Inflammatory macrophage (primary cell): ENCODE measurements around the gene TMEM200B.
A peak's percentile ranks its signal among the peaks of the same experiment; 100 is the strongest.
"Not testable (repeated sequence)": the region's sequence is repeated elsewhere in the genome, so short reads cannot be mapped to it uniquely, and the experiment has no call there.

Experiments
- DNase-seq, 2 donors: peaks; one replicate each; pipeline ENCODE4 v3.0.0-alpha.2; 2020 to 2022

The TMEM200B gene

DNA sequence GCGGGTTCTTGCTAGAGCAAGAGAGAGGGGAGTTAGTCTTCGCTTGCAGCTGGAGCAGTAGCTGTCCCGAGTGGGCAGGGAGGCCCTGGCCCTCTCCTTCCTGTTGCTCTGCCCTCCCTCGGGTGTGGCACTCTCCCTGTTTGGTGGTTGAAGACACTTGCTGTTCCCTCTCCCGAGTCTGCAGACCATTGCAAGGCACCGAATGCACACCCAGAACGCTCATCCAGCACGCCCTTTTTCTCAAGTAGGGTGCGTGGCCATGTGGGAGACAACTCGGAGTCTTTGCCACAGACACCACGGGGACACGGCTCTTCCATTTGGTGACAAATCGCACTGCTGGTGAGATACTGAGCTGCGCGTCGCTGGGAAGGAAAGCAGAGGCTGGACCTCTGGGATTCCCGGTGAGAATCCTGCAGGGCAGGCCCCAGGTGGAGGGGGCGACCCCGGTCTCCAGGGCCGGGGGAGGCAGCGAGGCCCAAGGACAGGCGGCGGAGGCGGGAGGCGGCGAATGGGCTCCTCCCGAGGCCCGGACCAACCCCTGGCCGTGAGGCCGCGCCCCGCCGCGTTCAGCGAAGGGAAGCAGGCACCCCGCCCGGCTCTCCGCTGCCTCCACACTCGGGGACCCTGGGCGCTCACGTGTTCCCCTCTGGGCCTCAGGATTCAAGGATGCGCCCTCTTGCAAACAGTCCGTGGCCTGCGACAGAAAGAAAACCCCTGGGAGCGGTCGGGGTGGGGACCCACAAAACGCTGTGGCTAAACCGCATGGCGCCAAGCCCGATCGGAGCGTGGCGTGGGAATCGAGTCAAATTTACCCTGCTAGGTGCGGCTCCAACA lies 10.4 kb upstream of the TMEM200B start:
- no peak for DNase-seq

DNA sequence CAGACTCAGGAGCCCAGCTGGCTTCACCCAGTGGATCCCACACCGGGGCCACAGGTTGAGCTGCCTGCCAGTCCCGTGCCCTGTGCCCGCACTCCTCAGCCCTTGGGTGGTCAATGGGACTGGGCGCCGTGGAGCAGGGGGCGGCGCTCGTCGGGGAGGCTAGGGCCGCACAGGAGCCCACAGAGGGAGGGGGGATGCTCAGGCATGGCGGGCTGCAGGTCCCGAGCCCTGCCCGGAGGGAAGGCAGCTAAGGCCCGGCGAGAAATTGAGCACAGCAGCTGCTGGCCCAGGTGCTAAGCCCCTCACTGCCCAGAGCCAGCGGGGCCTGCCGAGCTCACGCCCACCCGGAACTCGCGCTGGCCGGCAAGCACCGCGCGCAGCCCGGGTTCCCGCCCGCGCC lies 7.4 kb upstream of the TMEM200B start:
- DNase-seq, result not testable (repeated sequence)

DNA sequence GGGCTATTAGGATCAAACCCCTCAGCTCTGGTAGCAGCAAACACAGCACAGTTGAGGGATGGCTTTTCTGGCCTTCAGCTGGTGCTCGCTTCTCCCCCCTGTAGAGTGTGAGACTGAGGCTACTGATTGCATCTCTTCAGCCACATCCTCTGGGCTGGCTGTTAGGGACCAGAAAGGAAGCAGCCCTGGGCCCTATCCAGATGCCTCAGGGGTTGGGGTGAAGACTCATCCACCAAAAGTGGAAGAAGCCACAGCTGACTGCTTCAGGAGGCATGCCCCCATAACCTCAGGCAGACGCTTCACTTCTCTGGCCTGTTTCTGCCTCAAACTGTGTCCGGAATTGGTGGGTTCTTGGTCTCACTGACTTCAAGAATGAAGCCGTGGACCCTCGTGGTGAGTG lies 6.2 kb upstream of the TMEM200B start:
- no peak for DNase-seq

DNA sequence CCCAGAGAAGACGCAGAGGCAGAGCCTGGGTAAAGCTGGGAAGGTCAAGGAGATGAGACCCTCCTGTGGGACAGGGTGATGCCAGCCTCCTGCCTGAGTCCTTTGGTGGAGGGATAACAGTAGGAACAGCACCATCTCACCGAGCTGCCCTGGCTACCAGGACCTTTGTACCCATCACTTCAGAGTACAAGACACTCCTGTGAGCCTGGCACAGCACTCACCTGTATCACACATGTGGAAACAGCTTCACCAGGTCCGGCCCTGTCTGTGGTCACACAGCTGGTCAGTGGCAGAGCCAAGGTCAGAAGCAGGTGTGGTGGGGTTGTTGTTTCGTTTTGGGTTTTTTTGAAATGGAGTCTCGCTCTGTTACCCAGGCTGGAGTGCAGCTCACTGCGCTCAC lies 5.0 kb upstream of the TMEM200B start:
- no peak for DNase-seq

DNA sequence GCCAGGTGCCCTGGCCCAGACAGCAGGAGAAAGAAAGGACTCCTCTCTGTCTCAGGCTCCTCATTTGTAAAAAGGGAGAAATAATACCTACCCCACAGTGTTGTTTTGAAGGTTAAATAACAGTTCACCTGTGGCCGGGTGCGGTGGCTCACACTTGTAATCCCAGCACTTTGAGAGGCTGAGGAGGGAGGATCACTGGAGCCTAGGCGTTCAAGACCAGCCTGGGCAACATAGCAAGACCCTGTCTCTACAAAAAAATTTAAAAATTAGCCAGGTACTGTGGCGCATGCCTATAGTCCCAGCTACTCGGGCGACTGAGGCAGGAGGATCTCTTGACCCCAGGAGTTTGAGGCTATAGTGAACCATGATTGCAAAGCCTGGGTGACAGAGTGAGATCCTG lies 2.5 kb upstream of the TMEM200B start:
- no peak for DNase-seq

DNA sequence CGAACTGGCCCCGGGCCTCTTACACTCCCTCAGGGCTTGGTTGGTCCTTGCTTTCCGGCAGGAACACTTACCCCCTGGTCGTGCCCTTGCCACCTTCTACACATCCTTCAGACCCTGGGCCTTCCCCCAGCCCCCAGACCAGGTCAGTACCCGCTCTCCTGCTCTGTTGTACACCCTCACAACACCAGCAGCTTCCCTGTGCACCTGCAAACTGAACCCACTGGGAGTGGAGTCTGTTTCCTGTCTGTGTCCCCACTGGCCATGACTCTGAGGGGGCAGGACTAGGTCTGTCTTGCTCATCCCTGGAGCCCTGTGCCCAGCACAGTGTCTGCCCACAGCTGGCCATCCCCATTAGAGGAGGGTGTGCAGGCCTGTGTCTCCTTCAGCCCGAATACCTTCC lies 2.1 kb upstream of the TMEM200B start:
- DNase-seq, result no peak

DNA sequence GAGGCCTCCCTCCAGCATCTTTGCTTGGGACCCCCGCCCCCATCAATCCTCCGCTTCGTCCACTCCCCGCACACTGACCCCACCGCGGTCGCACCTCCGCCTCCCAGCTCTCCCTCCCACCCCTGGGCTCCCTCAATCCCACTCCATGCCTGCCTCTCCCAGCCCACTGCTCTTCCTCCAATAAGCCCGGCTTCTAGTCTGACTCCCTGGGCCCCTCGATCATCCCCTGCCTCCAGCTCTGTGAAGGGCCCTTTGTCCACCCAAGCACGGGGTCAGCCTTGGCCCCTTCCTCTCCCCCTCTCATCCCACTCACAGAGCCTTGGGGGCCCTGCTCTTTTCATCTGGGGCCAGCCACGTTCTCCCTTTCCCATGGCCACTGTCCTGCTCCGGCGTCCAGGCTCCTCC lies 1.5 kb upstream of the TMEM200B start:
- DNase-seq, result no peak

DNA sequence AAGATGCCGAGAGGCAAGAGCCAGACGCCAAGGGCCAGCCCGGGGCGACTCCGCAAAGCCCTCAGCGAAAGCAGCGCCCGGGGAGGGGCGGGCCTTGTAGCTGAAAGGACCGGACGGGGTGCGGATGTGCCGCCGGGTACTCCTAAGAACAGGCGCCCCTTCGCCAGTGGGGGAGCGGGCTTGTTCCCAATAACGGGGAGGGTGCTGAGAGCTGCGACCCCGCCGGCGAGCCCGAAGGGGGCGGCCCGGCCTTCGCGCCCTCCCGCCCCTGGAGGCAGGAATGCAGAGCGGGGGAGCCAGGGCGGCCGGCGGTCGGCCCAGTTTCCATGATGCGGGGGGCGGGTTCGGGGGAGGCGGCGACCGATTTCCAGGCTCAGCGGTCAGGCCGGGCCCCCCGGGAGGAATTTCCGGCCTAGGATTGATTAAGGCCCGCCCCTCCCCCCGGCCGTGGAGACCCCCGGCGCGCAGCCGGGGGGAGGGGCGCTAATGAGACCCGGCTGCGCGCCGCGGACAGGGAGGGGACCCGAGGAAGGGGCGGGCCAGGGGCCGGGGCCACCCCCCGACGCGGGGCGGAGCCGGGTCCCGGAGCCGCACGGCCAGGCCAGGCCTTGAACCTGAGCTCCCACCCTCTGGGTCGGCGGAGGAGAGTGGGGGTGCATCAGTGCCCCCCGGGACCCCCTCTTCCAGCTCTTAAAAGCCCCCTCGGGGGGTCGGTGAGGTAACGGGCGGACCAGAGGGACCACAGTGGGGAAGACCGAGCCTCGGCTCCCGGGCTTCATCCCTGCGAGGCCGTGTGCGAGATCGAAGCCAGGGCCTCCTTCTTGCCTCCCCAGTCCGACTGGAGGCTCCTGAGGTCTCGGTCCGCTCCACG lies 898 bp upstream of the TMEM200B start:
- peak; percentile 24 to 31 for DNase-seq

DNA sequence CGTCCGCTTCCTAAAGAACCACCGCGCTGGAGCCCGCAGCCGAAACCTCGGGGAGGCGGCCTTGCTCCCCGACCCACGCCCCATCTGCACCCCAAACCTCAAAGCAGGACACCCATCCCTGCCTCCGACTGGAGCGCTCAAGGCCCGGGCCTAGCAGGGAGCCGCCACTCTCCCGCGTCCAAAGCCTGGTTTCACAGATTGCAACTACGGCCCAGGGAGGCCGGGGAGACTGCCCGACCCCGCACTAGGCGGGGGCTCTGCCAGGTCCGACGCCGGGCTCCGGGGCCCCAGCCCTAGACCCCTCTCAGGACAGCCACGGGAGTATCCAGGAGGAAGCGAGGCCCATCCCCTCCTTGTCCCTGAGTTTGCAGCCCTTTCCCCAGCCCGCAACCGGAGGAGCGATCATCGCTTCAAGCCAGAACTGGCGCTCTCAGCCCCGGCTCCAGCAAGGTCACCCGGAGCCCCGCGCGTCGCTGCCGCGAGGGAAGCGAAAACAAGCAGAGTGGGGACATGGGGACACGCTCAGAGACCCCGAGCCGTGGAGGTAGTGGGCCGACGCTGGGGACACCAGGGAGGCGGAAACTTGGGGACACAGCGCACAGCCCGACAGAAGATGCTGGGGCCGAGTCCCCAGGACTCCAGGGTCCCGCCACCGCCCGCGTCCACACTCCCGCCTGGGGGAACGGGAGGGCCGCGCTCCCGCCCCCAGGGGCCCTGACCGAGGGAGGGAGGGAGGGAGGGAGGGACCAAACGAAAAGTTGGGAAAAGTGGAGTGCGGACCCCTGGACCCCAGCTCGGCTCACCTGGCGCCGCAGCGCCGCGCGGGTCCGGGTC lies 433 bp downstream of the TMEM200B start:
- no peak for DNase-seq

DNA sequence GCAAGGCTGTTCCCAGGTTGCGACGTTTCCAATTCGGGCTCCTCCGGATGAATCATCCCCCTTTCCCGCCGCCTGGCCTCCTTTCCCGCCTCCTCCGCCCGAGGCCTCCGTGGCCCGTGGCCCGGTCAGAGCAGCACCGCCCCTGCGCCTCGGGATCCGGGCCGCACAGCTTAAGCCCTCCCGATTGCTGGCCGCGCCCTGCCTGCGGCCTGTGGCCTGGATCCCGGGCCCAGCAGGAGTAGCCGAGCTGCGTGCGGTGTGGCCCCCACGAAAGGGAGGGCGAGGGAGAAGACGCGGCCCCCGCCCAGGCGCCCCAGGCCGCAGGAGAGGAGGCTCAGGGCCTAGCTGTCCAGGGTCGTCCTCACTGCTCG lies 1.0 kb downstream of the TMEM200B start:
- no peak for DNase-seq

DNA sequence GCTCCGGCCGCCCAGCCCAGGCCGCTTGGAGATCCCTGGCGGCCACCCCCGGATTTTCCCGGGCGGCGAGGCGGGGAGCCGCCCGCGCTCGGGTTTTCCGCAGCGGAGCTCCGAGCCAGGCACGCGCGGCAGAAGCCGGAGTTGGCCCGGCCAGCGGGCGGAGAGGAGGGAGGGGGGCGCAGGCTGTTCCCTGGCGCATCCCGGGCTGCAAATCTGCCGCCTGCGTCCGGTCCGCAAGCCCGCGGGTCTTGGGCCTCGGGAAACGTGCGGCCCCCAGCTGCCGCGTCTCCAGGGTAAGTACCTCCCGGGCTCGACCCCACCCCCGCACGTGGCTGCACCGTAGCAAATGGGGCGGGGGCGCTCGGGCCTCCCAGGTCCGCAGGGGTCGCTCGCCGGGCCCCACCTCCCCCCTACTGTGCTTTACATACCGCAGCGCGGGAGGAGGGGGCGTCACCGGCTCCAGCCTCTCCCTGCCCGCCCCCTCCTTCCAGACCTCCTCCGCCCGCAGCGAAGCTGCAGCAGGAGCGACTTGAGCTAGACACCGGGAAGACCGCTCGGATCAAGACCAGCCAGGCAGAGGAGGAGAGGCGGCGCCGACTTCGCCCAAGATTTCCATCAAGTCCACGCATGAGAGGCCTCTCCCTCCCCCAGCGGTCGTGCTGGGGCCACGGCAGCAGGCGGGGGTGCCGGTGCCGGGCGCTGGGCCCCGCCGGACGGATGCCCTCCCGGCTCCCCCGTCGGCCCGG lies 1.6 kb downstream of the TMEM200B start:
- no peak for DNase-seq

DNA sequence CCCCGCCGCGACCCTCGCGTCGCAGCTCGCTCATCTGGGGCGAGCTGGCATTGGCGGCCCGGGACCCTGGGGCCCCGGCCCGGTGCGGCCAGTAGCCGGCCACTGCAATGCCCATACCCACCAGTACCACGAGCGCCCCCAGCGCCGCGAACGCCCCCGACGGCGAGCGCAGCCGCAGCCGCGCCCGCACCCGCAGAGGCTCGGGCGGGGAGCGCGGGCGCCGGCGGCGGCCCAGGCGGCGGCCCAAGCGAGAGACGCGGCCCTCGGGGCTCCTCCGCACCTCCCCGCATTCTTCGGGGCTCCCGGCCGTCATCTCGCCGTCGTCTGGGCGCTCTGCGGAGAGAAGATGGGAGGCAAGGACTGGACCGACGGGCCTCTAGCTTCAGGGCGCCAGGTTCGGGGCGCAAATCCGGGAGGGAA lies 2.2 kb downstream of the TMEM200B start:
- no peak for DNase-seq

DNA sequence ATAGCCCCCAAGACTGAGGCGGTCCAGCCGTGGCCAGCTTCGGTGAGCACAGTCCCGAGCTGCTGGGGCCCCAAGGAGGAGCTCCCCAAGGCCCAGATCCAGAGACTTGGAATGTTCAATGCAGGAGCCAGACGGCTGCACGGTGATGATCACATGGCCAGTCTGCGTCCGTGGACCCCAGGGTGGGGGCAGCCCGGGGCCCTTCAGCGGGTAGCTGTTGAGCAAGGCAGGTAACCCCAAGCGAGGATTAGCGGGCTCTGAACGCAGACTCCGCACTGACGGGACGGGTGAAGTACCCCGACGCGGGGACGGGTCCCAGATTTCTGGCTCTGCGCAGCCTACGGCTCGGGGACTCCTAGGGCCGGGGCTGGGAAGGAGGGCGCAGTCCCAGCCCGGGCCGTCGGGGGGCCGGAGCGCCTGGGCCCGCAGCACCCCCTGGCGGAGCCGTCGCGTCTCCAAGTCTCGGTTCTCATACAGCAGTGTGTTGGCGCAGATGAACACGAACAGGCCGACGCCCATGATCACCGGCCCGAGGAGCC lies 2.7 kb downstream of the TMEM200B start:
- peak; percentile 47 to 51 for DNase-seq

DNA sequence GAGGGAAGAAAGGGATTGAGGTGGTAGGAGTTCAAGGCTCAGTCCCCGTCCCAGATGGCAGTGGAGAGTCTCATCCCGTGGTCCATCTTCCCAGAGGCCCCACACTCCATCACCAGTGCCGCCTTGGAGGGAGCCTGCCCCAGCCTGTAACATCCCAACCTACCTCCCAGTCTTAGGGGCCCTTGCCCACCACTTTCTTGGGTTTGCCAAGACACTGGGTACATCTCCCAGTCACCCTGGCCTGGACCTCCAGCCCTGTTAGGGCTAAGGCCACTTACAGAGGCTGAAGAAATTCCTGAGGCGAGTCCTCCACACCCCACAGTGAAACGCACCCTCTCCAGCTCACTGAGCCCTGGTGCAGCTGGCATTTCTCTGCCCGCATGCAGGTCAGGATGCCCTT lies 3.3 kb downstream of the TMEM200B start:
- DNase-seq, result no peak

DNA sequence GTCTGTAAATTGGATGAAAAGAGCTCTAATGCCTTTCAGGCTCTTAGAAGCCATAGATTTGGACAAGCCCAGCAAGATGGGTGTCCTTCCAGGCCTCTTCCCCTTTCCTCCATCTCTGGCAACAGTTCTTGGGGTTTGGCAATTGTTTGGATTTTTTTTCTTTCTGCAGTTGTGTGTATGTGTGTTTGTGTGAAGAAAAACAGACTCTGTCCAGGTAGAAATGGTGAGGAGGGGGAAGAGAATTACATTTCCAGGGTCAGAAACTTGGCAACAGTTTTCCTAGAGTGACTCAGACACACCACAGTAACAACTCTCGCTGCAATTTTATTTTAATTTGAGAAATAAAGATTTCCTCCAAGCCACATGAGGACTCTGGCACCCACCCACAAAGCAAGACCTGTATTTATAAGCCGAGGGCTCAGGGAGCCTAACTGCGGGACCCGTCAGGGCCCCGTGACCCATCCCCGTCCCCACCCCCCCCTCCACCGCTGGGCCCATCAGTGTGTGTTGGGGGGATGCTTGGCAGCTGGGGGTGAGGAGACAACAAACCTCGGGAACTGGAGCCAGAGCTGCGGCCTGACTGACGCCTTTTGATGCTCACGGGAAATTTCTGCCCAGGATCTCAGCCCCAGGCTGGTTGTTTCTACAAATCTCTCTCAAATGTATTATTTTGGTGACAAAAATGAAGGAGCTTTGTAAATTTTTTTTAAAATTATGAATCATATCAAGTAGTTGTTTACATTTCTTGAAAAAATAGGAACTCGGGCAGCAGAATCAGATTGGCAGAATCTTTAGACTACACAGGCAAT lies 4.4 kb downstream of the TMEM200B start:
- no peak for DNase-seq

DNA sequence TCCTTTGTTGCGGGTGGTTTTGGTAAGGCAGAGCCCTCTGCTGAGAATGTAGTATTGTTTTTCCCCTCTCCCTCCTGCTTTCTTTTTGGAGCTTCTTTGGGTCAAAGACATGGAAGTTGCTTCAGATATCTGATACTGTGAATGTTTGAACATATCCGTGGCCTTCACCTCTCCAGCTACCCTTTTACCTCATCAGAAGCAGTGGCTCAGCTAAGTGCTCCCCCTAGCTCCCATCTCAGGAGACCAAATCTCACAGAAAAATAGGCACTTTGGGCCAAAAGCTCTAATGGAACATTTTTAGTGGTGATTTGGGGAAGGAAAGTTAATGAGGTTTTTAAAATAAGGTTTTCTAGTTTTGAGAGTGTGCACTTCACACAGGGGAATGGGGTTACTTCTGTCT lies 6.3 kb downstream of the TMEM200B start:
- DNase-seq, result no peak

DNA sequence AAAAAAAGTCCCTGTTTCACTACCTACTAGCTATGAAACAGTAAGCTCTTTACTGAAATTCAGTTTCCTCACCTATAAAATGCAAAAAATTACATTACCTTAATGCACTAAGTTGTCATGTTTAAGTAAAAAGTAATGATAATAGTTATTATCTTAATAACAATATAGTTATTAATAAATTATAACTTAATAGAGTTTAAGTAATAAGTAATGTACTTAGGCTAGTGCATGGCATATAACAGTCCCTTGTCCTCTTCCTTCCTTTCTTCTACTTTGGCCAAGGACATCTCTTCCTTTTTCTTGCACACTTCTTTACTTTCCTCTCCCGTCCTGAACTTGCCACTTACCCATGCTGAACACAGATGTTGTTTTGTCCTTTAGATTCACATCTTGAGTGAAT lies 9.0 kb downstream of the TMEM200B start:
- no peak for DNase-seq

DNA sequence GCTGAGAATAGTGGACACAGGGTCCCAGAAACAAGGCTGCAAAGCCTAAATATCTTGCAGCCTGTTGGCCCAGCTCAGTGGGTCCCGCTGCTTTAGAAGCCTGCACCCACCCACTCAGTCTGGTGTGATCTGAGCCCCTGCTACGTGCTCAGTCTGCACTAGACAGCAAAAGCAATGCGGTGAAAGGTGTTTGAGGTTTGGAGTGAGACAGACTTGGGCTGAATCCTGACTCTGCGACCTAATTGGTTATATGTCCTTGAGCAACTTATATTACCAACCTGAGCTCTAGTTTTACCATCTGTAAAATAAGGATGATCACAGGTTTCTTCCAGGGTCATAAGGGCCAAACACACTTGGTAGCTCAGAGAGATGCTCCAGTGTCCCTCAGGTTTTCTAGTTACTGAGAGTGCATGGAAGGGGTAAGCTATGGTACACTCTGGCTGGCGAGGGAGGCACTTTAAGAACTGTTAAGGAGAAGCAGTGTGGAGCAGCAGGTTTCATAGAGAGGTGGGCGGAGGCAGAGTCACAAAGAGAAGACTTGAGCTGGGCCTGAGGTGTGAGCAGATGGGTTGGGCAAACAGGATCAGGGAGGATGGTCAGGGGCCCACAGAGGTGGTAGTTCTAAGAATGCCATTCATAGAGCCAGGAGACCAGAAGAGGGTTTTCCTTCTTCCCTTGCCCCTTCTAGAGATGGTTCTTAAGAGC lies 10.1 kb downstream of the TMEM200B start:
- DNase-seq, result no peak

DNA sequence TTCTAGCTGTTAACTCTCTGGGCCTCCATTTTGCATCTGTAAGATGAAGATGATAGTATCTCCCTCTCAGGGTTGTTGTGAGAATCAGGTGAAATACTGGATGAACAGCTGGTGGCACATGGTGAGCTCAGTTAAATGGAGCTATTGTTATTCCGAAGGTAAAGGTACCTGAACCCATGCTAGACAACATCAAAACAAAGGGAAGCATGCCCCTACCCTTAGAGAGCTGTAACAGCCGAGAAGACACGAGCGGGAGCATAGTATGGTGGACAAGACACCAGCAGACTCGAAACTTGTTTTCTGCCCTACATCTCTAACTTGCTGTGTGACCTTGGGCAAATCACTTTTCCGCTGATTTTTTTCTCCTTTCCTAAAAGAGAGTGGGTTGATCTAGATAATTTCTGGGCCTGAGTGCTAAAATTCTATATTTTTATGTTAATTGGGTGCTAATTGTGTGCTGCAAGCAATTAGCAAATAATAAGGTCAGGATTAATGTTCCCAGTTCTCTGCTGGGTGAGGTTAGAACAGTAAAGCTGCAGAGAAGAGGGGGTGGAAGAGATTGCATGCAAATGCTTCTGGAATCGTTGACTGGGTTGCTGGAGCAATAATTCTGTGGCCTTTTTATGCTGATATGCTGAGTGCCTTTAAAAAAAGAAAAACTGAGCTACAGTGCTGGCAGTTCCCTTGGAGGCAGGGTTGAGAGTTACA lies 10.8 kb downstream of the TMEM200B start:
- DNase-seq, result no peak

DNA sequence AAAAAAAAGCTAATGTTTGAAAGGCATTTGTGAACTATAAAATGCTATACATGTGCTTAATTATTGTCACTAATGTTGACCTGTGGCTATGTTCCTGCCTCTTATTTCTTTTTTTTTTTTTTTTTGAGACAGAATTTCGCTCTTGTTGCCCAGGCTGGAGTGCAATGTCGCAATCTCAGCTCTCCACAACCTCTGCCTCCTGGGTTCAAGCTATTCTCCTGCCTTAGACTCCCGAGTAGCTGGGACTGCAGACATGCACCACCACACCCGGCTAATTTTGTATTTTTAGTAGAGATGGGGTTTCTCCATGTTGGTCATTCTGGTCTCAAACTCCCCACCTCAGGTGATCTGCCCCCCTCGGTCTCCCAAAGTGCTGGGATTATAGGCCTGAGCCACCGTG lies 15.7 kb downstream of the TMEM200B start:
- DNase-seq, result not testable (repeated sequence)
